ENCODE measurements around the gene CERS1.

DNA sequence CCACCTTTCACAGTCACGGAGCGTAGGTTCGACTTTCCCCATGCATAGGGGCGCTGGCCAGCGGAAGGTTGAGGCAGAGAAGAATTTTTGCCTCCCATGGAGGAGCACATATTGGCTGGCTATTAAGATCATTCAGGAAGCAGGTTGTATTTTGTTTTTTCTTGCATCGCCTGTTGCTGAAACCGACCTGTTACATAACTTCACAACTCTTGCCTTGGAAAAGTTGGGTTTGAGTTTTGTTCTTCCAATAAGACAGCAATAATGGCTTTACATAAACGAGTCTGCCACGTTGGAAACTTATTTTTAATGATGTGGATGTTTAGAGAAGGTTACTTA, 62.8 kb downstream of the CERS1 start:
- TF ChIP-seq TAF1 (IDR thresholded peaks at IDR 0.05; ENCODE audit: borderline replicate concordance, low read depth, low read length) (no peak), POLR2AphosphoS5 (IDR thresholded peaks at IDR 0.05; ENCODE audit: low read depth, low read length) (no peak)
